Upper lobe of left lung (tissue), 4 donors: ENCODE measurements around the gene NACC2.

Source experiments
- EP300 ChIP-seq, 4 donors: sonication (generic); formaldehyde crosslinking; IDR thresholded peaks; one replicate each; pipeline ENCODE4 v1.5.1; 2017; ENCODE audit warnings: antibody characterized with exemption in 4 of 4, control low read depth in 2 of 4
- POLR2A ChIP-seq, 4 donors: fragments of 450-650 bp; IDR thresholded peaks; one replicate each; pipeline ENCODE4 v1.5.1; 2016 to 2017; ENCODE audit warnings: antibody characterized with exemption in 4 of 4, mild to moderate bottlenecking in 2 of 4
- TF ChIP-seq, protein P1 (sequence below), 6 experiments: fragments of 450-650 bp in 4 of 6; fragments of 200-600 bp in 2 of 6; sonication (generic) in 2 of 6; IDR thresholded peaks; one replicate each; pipeline ENCODE4 v1.5.1; 2016 to 2019; ENCODE audit warnings: antibody characterized with exemption in 6 of 6

- TF ChIP-seq, protein P1, sequence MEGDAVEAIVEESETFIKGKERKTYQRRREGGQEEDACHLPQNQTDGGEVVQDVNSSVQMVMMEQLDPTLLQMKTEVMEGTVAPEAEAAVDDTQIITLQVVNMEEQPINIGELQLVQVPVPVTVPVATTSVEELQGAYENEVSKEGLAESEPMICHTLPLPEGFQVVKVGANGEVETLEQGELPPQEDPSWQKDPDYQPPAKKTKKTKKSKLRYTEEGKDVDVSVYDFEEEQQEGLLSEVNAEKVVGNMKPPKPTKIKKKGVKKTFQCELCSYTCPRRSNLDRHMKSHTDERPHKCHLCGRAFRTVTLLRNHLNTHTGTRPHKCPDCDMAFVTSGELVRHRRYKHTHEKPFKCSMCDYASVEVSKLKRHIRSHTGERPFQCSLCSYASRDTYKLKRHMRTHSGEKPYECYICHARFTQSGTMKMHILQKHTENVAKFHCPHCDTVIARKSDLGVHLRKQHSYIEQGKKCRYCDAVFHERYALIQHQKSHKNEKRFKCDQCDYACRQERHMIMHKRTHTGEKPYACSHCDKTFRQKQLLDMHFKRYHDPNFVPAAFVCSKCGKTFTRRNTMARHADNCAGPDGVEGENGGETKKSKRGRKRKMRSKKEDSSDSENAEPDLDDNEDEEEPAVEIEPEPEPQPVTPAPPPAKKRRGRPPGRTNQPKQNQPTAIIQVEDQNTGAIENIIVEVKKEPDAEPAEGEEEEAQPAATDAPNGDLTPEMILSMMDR (IDR thresholded peaks at IDR 0.05), result no peak
- TF ChIP-seq EP300 (IDR thresholded peaks at IDR 0.05) (no peak), POLR2A (IDR thresholded peaks at IDR 0.05) (no peak)
Measured at GRCh38 chr9:136013524-136014034, 81.5 kb downstream of the NACC2 start.
